ENCODE results near the gene VSX1. TPM values are rescaled to one million over a fixed set of nuclear protein-coding genes. Genes with fewer than 3 reads are reported as not detected.

VSX1 gene
- total and polyA plus RNA-seq, 2 donors (not counting 1 experiment from before 2014, with no cell fraction given), result not detected

GRCh38 chr20:25037288-25038102 lies 44.4 kb downstream of the VSX1 start:
- no peak for DNase-seq (ENCODE audit: low read depth in 2 of 2)
- H3K79me2 ChIP-seq (ENCODE audit: control insufficient read depth, insufficient read depth, low read length), result no peaks in the 10 kb centered on the region
- H3K9ac ChIP-seq (ENCODE audit: insufficient read depth, low read length), result no peak overlapping the region
- TF ChIP-seq CTCF (conservative IDR thresholded peaks at IDR 0.05 in 1 of 2, IDR thresholded peaks at IDR 0.05 in 1 of 2; ENCODE audit: low read depth in 1 of 2, low read length in 2 of 2), result no peak
- TF ChIP-seq EZH2 (IDR thresholded peaks at IDR 0.05; ENCODE audit: low read length, missing control alignments), result no peak
- H3K27me3 ChIP-seq (ENCODE audit: control insufficient read depth, insufficient read depth, low read length), result peaks cover 3% of the 10 kb centered on the region
- H3K36me3 ChIP-seq (ENCODE audit: control insufficient read depth, insufficient read depth, low read length), result no peaks in the 10 kb centered on the region
- peaks cover 10% of the 10 kb centered on the region for H3K4me1 ChIP-seq (ENCODE audit: control insufficient read depth, extremely low read depth, insufficient read depth, low read length)
- no peak overlapping the region for H3K4me3 ChIP-seq (replicated peaks in 1 of 4; ENCODE audit: control extremely low read depth in 1 of 4, insufficient read depth in 1 of 4, low read depth in 3 of 4, low read length in 4 of 4)
- no peak overlapping the region for H2AFZ ChIP-seq (ENCODE audit: low read length)
- H3K27ac ChIP-seq (ENCODE audit: insufficient read depth, low read length), result no peak overlapping the region
- H3K4me2 ChIP-seq (ENCODE audit: extremely low read depth, insufficient read depth, low read length), result no peak overlapping the region
- no peaks in the 10 kb centered on the region for H4K20me1 ChIP-seq (ENCODE audit: control insufficient read depth, extremely low read depth, insufficient read depth, low read length)
- H3K9me3 ChIP-seq (ENCODE audit: control insufficient read depth, insufficient read depth, low read depth, low read length), result no peaks in the 10 kb centered on the region

- no peak for DNase-seq (ENCODE audit: low read depth in 2 of 2)
- peaks cover 10% of the 10 kb centered on the region for H3K4me1 ChIP-seq (ENCODE audit: control insufficient read depth, extremely low read depth, insufficient read depth, low read length)
- H3K27me3 ChIP-seq (ENCODE audit: control insufficient read depth, insufficient read depth, low read length), result peaks cover 3% of the 10 kb centered on the region
- H3K27ac ChIP-seq (ENCODE audit: insufficient read depth, low read length), result no peak overlapping the region
- H3K4me2 ChIP-seq (ENCODE audit: extremely low read depth, insufficient read depth, low read length), result no peak overlapping the region
- no peaks in the 10 kb centered on the region for H3K79me2 ChIP-seq (ENCODE audit: control insufficient read depth, insufficient read depth, low read length)
- no peaks in the 10 kb centered on the region for H4K20me1 ChIP-seq (ENCODE audit: control insufficient read depth, extremely low read depth, insufficient read depth, low read length)
- no peak overlapping the region for H2AFZ ChIP-seq (ENCODE audit: low read length)
- no peak for TF ChIP-seq CTCF (conservative IDR thresholded peaks at IDR 0.05 in 1 of 2, IDR thresholded peaks at IDR 0.05 in 1 of 2; ENCODE audit: low read depth in 1 of 2, low read length in 2 of 2)
- H3K36me3 ChIP-seq (ENCODE audit: control insufficient read depth, insufficient read depth, low read length), result no peaks in the 10 kb centered on the region
- no peak overlapping the region for H3K9ac ChIP-seq (ENCODE audit: insufficient read depth, low read length)
- no peaks in the 10 kb centered on the region for H3K9me3 ChIP-seq (ENCODE audit: control insufficient read depth, insufficient read depth, low read depth, low read length)
- no peak overlapping the region for H3K4me3 ChIP-seq (replicated peaks in 1 of 4; ENCODE audit: control extremely low read depth in 1 of 4, insufficient read depth in 1 of 4, low read depth in 3 of 4, low read length in 4 of 4)
Measured at GRCh38 chr20:25036331-25036936, 45.5 kb downstream of the VSX1 start.

DNA sequence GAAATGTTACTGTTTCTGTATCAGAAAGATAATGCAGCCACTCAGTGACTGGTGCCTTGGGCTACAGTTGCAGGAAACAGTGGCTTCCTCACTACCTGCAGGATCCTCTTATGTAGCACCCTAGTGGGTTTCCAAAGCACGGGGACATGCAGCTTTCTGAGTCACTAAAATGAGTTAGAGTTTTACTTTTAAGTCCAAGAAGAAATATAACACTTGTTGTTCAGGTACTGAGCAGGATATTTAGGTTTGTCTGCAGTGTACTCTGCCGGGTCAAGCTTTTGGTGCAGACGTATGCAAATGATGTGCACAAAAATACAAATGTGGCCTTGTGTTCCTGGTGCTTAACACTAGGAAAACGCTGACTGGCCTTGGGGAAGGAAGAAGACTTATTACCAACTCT lies 46.0 kb downstream of the VSX1 start:
- H3K4me3 ChIP-seq (replicated peaks in 1 of 4; ENCODE audit: control extremely low read depth in 1 of 4, insufficient read depth in 1 of 4, low read depth in 3 of 4, low read length in 4 of 4), result no peak overlapping the region
- peaks cover 10% of the 10 kb centered on the region for H3K4me1 ChIP-seq (ENCODE audit: control insufficient read depth, extremely low read depth, insufficient read depth, low read length)
- no peaks in the 10 kb centered on the region for H3K79me2 ChIP-seq (ENCODE audit: control insufficient read depth, insufficient read depth, low read length)
- no peak for DNase-seq (ENCODE audit: low read depth in 2 of 2)
- no peak overlapping the region for H3K4me2 ChIP-seq (ENCODE audit: extremely low read depth, insufficient read depth, low read length)
- no peak overlapping the region for H2AFZ ChIP-seq (ENCODE audit: low read length)
- no peaks in the 10 kb centered on the region for H4K20me1 ChIP-seq (ENCODE audit: control insufficient read depth, extremely low read depth, insufficient read depth, low read length)
- peaks cover 3% of the 10 kb centered on the region for H3K27me3 ChIP-seq (ENCODE audit: control insufficient read depth, insufficient read depth, low read length)
- no peak for TF ChIP-seq CTCF (conservative IDR thresholded peaks at IDR 0.05 in 1 of 2, IDR thresholded peaks at IDR 0.05 in 1 of 2; ENCODE audit: low read depth in 1 of 2, low read length in 2 of 2)
- TF ChIP-seq EZH2 (IDR thresholded peaks at IDR 0.05; ENCODE audit: low read length, missing control alignments), result no peak
- no peaks in the 10 kb centered on the region for H3K36me3 ChIP-seq (ENCODE audit: control insufficient read depth, insufficient read depth, low read length)
- H3K9ac ChIP-seq (ENCODE audit: insufficient read depth, low read length), result no peak overlapping the region
- no peak overlapping the region for H3K27ac ChIP-seq (ENCODE audit: insufficient read depth, low read length)
- H3K9me3 ChIP-seq (ENCODE audit: control insufficient read depth, insufficient read depth, low read depth, low read length), result no peaks in the 10 kb centered on the region
